ENCODE measurements around the gene STX10.

The STX10 gene

GRCh38 chr19:13164343-13165161 lies 14.4 kb upstream of the STX10 start:
- H3K4me3 ChIP-seq (ENCODE audit: low read depth, low read length) = peak overlapping the region; percentile 23; the same call in 1 of the 2 replicates
- DNase-seq (ENCODE audit: low read depth, low spot score) = no peak
- TF ChIP-seq CTCF (IDR thresholded peaks at IDR 0.05; ENCODE audit: insufficient read depth, low read length, missing control alignments) = no peak
- CTCF ChIA-PET = interaction anchor here (1.6 to 4.1 kb wide), 6 partner anchors 12 to 199 kb away, joined by 3 to 19 read pairs (median 6); no protein-coding TSS in a partner anchor
- POLR2A ChIA-PET = interaction anchor here (0.6 to 3.3 kb wide), 7 partner anchors 9 to 109 kb away, joined by 3 to 32 read pairs (median 5); partner anchors contain the start of genes IER2 and STX10

- H3K4me3 ChIP-seq (ENCODE audit: low read depth, low read length) = peak overlapping the region; percentile 38
- TF ChIP-seq CTCF (IDR thresholded peaks at IDR 0.05; ENCODE audit: insufficient read depth, low read length, missing control alignments) = no peak
- ChIA-PET POLR2A (interaction anchor here (0.6 to 3.3 kb wide), 10 partner anchors 8 to 1334 kb away, joined by 3 to 32 read pairs (median 5); partner anchors contain the start of genes IER2 and STX10), CTCF (interaction anchor here (0.6 to 4.1 kb wide), 8 partner anchors 8 to 198 kb away, joined by 4 to 19 read pairs (median 5); no protein-coding TSS in a partner anchor)
- DNase-seq (ENCODE audit: low read depth, low spot score) = no peak
Observed at GRCh38 chr19:13163609-13164342, 13.6 kb upstream of the STX10 start.

GRCh38 chr19:13162724-13163608 lies 12.8 kb upstream of the STX10 start:
- DNase-seq (ENCODE audit: low read depth, low spot score) = peak; percentile 87
- CTCF ChIA-PET = interaction anchor here (1.0 to 4.1 kb wide), 9 partner anchors 8 to 197 kb away, joined by 3 to 19 read pairs (median 5); no protein-coding TSS in a partner anchor
- POLR2A ChIA-PET = interaction anchor here (0.6 to 3.3 kb wide), 7 partner anchors 9 to 1335 kb away, joined by 3 to 32 read pairs (median 5); partner anchors contain the start of genes IER2 and STX10
- no peak for TF ChIP-seq CTCF (IDR thresholded peaks at IDR 0.05; ENCODE audit: insufficient read depth, low read length, missing control alignments)
- H3K4me3 ChIP-seq (ENCODE audit: low read depth, low read length) = peak overlapping the region; percentile 40

- DNase-seq (ENCODE audit: low read depth, low spot score) = no peak
- H3K4me3 ChIP-seq (ENCODE audit: low read depth, low read length) = no peak overlapping the region
- TF ChIP-seq CTCF (IDR thresholded peaks at IDR 0.05; ENCODE audit: insufficient read depth, low read length, missing control alignments) = no peak
- ChIA-PET CTCF (interaction anchor here (0.9 kb wide), 1 partner anchor 10 kb away, joined by 3 read pairs; no protein-coding TSS in a partner anchor), POLR2A (no interaction called here)
Observed at GRCh38 chr19:13160557-13160956, 10.4 kb upstream of the STX10 start.

- CTCF ChIA-PET = no interaction called here
- POLR2A ChIA-PET = no interaction called here
Observed at GRCh38 chr19:13159713-13160112, 9.5 kb upstream of the STX10 start.

More at GRCh38 chr19:13159713-13160112, 9.5 kb upstream of the STX10 start:
- TF ChIP-seq CTCF (IDR thresholded peaks at IDR 0.05; ENCODE audit: insufficient read depth, low read length, missing control alignments) = no peak
- no peak for DNase-seq (ENCODE audit: low read depth, low spot score)
- no peak overlapping the region for H3K4me3 ChIP-seq (ENCODE audit: low read depth, low read length)

All from AG04449 (cell line).